Dedifferentiated amniotic fluid mesenchymal stem cell (primary cell): Measurements from ENCODE around the gene KCNJ14.
"Not testable (repeated sequence)": the region's sequence is repeated elsewhere in the genome, so short reads cannot be mapped to it uniquely, and the experiment has no call there.

ENCODE experiments used
- DNase-seq: peaks from one replicate; pipeline ENCODE4 v3.0.0-alpha.2; 2016; ENCODE audit errors: extremely low spot score

Gene KCNJ14

DNA sequence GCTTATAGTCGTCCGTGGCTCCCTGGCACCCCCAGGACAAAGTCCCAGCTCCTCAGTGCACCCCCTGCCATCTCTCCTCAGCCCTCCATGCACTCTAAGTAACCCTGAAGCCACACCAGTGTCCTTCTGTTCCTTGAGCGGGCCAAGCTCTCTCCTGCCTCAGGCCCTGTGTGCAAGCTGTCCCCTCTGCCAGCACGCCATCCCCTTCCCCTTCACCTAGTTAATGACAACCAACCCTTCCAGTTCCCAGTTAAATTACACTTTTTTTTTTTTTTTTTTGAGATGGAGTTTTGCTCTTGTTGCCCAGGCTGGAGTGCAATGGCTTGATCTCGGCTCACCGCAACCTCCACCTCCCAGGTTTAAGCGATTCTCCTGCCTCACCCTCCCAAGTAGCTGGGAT, 33.1 kb downstream of the KCNJ14 start:
- not testable (repeated sequence) for DNase-seq

DNA sequence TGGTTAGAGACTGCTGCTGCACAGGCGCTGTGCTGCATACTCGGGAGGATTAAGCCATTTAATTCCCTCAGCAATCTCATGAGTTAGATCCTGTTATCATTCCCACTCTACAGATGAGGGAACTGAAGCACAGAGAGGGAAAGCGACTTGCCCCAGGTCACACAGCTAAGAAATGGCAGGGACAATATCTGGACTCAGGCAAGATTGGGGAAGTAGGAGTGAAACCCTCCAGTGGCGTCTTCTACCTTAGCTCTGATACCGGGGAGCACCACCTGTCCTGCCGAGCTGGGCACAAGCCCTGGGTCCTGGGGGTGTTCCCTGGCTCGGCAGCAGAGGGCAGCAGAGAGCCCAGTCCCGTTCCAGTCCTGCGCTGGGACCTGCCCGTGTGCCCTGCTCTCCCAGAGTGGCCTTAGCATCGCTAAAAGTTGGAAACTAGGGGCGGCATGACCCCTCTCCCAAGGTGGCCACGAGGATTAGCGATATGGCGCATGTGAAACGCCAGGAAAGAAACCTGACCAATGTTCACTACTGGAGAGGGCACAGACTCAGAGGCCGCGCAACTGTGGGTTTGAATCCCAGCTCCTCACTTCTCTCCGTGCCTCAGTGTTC, 34.3 kb downstream of the KCNJ14 start:
- peak; percentile 33 for DNase-seq

DNA sequence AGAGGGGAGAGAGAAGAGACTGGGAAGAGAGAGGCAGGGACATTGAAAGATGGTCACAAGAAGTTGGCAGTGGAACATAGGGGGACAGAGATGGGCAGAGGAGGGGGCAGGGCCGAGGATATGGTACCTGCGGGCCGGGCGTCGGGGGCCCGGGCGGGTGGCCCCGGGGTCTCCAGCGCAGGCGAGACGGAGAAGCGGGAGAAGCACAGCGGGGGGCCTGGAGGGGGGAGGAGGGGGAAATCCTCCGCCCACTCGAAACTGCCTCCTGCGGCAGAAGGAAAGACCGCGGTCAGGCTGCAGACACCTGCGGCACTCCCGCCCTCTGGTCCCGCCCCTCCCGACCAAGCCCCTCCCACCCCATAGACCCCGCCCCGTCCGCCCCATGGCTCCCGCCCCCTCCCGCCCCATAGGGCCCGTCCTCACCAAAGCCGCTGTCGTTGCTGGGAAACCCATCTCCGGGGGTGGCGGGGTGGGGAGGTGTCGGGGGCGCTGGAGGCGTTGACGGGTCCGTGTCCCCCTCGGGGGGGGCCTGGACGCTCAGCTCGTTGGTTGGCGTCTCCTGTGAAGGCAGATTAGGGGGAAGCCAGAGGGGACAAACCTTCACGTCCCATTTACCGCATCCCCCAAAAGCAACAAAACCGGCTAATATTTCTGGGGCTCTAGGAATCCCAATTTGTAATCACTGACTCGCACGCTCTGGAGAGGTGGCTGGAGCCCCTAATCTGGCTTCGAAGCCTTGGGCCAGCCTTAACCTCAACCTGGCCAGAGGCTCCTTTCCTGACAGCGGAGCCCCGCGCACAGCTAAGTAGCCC, 35.8 kb downstream of the KCNJ14 start:
- DNase-seq, result no peak

DNA sequence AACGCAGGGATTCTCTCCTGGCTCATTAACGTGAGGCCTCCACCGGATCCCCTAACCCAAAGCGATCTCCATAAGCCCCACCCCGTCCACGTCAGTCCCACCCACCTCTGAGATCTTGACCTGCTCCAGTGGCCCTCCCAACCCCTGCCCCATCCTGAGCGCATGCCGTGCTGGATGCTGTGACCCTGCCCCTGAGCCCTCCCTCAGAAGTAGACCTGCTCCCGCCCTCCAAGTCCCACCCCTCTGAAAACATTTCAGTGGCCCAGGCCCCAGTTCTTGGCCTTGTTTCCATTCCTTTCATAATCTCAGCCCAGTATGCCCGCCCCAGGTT, 36.4 kb downstream of the KCNJ14 start:
- no peak for DNase-seq

DNA sequence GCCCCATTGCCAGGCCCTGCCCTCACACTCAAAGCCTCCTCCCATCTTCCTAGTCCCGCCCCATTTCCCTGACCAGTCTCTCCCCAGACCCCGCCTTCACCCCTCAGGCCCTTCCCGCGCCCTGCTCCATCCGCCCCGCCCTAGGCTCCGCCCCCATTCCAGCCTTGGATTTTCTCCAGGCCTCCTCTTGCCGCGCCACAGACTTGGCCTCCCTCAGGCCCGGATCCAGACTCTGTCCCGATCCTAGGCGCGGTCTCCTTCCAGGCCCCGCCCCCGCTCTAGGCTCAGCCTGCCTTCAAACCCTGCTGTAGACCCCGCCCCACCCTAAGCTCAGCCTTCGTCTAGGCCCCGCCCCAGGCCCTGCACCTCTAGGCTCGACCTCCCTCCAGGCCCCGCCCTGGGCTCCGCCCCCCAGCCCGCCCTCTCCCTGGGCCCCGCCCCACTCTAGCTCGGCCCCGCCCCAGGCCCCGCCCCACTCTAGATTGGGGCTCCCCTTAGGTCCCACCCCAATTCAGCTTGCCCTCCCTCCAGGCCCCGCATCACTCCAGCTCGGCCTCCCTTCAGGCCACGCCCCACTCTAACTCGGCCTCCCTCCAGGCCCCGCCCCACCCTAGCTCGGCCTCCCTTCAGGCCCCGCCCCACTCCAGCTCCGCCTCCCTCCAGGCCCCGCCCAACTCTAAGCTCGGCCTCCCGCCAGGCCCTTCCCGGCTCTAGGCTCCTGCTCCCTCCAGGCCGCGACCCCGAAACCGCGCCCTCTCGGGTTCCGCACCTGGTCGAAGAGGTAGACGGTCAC, 37.7 kb downstream of the KCNJ14 start:
- peak; percentile 96 for DNase-seq

DNA sequence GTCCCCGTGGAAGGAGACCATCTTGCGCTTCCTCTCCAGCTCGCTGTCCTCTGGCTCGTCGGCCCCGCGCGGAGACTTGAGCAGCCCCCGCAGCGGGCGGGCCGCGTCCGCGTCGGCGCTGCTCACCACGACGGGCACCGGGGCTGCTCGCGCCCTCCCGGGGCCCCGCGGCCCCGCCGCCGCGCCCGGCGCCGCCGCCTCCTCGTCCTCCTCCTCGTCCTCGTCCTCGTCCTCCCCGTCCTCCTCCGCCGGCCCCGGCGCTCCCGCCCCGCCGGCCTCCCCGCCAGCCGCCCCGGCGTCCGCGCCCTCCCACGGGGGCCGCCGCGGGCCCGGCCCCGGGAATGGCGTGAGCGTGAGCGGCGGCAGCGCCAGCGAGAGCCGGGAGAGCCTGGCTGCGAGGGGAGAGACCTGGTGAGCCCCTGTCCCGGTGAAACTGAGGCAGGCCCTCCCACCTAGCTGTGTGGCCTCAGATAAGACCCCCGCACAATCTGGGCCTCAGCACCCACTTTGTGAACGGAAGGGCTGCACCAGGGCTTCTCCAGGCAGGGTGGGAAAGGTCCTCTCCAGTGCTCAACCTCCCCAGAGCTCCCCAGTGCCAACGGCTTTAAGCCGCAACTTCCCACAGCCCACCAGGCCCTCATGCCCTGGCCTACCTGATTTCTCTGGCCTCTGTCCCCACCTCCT, 38.5 kb downstream of the KCNJ14 start:
- no peak for DNase-seq

DNA sequence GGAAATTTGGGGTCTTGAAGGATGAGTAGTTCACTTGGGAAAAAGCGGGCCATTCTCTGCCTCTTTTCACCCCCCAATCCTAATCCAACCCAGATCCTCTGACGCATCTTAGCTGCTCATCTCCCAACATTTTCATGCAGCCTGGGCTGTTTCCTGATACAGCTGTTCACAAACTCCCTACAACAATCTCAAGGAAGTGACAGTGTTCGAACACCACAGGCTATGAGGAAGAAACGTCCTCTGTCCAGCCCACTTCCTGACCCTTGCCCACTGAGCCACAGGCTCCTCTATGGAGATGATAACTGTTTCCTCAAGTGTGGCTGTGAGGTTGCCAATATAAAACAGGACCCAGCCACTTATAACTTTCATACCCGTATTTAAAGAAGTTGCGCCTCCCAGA, 40.0 kb downstream of the KCNJ14 start:
- DNase-seq, result no peak

DNA sequence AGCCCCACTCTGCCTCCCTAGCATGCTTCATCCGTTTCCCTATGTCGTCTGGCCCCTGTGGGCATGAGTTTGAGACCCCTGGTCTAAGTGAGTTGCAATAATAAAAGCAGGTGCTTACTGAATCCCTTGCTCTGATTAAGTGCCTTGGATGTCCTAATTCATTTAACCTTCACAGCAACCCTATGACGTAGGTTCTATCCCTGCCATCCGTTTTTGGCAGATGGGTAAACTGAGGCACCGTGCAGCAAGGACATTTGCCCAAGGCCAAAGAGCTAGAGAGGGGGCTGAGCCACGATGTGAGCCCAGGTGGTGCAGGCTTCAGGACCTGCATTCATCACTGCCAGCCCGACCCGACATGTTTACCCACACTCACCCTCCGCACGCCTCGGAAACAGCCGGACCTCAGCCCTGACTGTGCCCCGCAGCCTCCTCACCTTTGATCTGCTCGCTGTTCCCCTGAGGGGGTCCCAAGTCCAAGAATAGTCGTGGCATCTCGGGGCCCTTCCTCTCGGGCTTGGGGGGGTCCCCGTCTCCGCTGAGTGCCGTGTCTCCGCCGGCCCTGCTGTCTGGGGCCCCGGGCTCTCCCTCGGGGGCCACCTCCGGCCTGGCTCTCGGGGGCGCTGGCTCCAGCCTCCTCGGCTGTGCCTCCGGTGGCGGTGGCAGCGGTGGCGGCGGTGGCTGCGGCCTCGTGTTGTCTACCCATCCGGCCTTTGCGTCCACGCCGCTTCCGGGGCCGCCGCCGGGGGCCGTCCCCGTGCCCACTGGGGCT, 41.8 kb downstream of the KCNJ14 start:
- DNase-seq, result no peak

DNA sequence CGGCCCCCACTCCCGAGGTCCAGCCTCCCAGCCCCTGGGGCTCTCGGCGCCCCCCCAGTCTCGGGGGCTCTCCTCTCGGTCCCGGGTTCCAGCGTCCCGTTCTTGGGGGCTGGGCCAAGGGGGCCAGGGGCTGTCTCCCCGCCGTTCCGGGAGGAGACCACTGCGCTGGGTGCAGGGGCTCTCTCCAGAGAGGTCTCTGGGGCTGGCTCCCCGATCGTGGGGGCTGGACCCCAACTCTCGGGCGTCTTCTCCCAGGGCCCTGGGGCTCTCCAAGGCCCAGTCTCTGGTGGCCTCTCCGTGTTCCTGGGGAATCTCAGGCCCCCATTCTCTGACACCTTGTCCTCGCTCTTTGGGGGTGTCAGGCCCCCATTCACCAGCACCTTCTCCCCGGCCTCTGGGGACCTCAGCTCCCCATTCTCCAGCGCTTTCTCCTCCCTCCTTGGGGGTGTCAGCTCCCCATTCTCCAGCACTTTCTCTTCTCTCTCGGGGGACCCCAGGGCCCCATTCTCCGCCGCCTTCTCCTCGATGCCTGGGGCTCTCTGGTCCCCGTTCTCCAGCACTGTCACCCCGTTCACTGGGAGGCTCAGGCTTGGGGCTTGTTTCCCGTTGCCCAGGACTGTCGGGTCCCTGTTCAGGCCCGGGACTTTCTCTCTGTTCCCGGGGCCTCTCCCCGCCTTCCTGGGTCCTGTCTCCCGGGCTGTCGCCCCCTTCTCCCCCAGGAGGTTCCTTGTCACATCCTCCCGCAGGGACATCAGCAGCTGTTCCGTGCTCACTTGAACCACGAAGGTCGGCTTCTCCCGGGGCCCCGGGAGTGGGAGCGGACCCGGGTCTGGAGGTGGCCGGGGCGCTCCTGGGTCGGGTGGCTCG, 42.6 kb downstream of the KCNJ14 start:
- DNase-seq, result no peak

DNA sequence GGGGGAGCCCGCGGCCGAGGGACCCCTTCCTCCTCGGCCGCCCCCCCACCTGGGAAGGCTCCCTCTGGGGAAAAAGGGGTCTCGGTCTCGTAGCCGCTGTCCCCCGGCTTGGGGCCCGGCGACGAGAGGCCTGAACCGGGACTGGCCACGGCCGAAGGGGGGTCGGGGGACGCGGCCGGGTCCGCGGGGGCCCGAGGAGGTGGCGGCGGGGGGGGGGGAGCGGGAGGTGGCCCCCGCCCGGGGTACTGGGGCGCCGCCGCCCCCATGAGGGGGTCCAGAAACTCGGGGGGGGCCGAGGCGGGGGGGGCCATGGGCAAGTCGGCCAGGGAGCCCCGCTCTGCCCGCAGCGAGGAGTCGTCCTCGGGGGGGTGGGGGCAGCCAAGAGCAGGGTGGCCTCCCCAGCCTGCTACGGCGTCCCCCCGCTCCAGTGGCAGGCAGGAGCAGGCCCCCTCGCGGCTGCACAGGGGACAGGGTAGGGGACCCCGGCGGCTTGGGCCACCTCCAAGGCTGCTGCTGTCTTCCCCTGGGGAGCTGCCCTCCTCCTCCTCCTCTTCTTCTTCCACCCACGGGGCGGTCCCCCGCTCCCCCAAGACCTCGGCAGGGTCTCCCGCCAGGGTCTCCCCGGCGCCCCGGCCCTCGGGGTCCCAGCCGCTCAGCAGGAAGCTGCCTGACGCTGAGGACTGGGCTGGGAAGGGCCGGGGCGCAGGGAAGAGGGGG, 43.4 kb downstream of the KCNJ14 start:
- DNase-seq, result no peak

DNA sequence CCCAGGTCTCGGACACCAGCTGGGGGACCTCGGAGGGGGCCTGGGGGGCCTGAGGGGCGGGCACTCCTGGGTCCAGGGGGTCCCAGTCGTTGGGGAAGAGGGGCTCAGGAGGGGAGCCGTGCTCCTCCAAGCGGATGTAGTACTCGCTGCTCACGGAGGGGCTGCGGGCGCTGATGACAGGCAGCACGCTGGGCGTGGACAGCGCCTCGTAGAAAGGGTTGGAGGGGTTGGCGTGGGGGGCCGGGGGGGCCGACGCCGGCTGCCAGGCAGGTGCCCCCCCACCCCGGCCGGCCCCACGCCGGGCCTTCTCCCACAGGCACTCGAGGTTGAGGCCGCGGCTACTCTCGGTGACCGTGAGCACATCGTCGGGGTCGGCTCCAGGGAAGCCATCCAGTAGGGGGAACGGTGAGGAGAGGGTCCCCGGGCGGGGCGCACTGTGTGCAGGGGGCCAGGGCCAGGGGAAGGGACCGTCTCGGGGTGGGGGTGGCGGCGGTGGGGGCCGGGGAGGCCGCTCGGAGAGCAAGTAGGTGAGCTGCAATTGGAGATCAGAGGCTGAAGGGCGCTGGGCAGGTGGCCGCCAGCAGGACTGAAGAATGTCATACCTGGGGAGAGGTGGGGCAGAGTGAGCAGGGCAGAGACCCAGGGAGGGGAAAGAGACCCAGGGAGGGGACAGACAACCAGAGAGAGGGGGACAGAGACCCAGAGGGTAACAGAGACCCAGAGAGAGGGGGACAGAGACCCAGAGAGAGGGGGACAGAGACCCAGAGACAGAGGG, 44.1 kb downstream of the KCNJ14 start:
- DNase-seq, result no peak

DNA sequence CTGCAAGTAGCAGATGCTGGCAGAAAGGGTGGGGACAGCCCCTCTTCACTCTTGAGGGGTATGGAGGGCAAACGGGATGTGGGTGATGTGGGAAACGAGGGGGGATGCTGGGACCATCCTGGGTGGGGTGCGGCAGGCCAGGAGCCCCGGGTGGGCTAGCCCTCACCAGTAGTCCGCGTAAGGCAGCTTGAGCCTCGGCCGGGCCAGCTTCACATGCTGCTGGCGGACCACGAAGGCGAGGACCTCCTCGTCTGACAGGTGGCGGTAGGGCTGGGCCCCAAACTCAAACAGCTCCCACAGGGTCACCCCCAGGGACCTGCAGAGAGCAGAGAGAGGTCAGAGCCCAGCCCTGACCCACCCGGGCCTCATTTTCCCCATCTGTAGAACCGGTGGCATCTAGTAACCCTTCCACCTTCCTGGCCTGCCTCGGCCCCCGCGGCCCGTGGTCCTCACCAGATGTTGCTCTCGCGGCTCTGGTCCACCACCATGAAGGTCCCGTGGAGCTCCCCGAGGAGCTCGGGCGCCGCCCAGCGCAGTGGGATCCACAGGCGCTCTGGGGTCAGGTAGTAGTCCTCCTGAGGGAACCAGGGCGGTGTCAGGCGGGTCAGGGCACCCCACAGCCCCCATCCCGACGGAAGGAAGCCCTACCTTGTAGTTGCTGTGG, 45.6 kb downstream of the KCNJ14 start:
- DNase-seq, result no peak

DNA sequence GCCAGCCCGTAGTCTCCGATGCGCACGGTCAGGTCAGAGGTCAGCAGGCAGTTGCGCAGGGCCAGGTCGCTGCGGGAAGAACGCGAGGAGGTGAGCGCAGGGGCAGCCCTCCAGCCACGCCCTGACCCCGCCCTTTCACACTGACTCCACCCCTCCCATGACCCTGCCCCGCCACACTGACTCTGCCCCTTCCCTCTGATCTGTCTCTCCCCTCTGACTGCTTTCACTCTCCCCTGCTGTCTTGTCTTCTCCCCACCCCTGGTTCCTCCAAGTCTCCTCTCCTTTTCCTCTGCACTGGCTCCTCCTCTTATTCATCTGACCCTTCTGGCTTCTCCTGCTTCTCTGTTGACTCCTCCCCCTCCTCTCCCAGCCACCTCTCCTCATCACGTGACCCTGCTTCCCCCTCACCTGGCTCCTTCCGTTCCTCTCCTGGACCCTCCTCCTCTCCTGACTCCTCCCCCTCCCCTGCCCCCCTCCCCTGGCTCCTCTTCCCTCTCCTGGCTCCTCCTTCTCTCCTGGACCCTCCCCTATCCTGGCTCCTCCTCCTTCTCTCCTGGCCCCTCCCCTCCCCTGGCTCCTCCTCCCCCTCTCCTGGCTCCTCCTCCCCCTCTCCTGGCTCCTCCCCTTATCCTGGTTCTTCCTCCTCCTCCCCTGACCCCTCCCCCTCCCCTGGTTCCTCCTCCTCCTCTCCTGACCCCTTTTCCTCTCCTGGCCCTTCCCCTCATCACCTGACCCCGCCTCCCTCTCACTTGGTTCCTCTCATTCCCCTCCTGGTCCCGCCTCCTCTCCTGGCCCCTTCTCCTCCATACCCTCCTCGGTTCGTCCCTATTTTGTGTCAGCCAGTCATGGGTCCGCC, 46.3 kb downstream of the KCNJ14 start:
- no peak for DNase-seq

DNA sequence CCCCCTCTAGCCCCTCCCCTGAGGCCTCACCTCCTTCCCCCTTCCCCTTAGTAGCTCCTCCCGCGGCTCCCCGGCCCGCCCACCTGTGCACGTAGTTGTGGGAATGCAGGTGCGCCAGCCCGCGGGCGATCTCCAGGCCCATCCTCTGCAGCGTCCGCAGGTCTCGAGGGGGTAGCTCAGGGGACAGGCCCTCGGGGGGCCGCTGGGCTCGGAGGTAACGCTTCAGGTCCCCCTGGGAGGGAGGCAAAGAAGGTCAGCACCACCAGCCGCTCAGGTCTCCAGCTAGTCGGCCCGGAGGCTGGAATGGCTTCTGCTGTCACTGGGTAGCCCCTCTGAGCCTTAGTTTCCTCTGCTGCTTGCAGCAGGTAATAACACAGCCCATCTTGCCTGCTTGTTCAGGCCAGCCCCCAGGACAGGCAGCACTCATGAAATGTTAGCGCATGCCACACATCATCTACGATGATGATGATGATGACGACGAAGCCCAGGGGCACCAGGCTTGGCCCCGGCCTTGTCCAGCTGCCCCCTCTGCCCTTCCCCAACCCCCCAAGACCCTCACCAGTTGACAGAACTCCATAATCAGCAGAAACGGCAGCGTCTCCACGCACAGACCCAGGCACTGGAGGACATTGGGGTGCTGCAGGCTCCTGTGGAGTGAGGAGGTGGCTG, 47.1 kb downstream of the KCNJ14 start:
- no peak for DNase-seq

DNA sequence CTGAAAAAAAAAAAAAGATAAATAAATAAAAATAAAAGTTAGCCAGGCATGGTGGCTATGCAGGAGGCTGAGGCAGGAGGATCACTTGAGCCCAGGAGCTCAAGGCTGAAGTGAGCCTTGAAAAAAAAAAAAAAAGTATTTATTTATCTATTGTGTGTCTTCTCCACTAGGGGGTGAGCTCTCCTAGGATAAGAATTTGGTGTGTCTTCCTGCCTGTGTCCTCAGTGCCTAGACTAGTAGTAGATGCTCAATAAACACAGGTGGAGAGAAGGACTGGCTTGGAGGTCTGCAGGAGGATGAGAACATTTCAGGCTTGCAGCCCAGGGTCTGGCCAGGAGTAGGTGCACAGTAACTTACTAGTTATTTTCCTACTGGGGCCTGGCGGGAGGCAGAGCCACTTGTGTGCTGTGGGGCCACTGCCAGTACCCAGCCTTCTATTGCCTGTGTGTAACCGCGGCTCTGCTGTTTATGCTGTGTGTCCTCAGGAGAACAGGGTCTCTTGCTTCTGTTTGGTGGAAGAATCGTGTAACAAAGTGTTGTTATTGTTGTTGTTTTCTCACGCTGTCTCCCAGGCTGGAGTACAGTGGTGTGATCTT, 50.9 kb downstream of the KCNJ14 start:
- peak; percentile 26 for DNase-seq

DNA sequence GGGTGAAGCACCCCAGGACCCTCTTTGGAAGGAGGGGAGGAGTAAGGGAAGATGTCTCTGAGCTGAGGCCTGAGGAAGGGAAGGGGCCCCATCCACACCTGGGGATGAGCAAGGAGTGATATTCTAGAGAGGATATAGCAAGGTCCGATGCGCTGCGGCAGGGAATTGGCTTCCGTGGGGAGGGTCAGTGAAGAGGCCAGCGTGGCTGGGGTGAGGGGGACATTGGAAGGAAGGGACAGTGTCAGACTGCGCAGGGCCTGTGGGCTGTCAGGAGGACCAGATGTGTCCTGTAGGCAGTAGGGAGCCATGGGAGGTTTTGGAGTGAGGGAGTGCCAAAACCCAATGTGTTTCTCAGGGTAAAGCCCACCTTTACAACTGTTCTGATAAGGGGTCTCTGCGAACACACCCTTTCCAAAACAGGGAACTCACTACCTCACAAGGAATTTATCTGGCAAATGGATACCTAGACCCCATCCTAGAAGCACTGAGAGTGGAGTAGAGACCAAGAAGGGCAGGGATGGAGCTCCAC, 52.6 kb downstream of the KCNJ14 start:
- no peak for DNase-seq
